HepG2 (cell line): ENCODE measurements around the gene SNX3. TPM values are rescaled to one million over a fixed set of nuclear protein-coding genes. Genes with fewer than 3 reads are reported as not detected.
A peak's percentile ranks its signal among the peaks of the same experiment; 100 is the strongest.

Experiments
- EHMT2 ChIP-seq: fragments of 200-600 bp; sonication (generic); IDR thresholded peaks from 2 replicates; pipeline ENCODE4 v1.7.0; 2017; ENCODE audit warnings: antibody characterized with exemption, low read depth, low read length, borderline replicate concordance
- FOXJ3 ChIP-seq: sonication (generic); formaldehyde crosslinking; IDR thresholded peaks from 2 replicates; pipeline ENCODE4 v1.4.0; 2020; ENCODE audit warnings: missing genetic modification reagents, mild to moderate bottlenecking, borderline replicate concordance
- IRF2 ChIP-seq: IDR thresholded peaks from 2 replicates; pipeline ENCODE4 v1.6.1; 2018; ENCODE audit warnings: missing genetic modification reagents, missing compliant biosample characterization
- MIER3 ChIP-seq: IDR thresholded peaks from 2 replicates; pipeline ENCODE4 v1.6.1; 2016; ENCODE audit warnings: missing compliant biosample characterization, borderline replicate concordance
- NCOA1 ChIP-seq: sonication (generic); formaldehyde crosslinking; IDR thresholded peaks from 2 replicates; pipeline ENCODE4 v1.9.0; 2021; ENCODE audit warnings: missing genetic modification reagents
- NFIC ChIP-seq: IDR thresholded peaks from 2 replicates; pipeline ENCODE4 v1.6.1; 2012; ENCODE audit warnings: mild to moderate bottlenecking, low read length, inconsistent platforms
- RBM22 ChIP-seq: fragments of 200-400 bp; formaldehyde crosslinking; optimal IDR thresholded peaks from 2 replicates; pipeline ENCODE3; 2017; ENCODE audit warnings: mild to moderate bottlenecking, low read length, moderate library complexity
- SPEN ChIP-seq: sonication (generic); formaldehyde crosslinking; IDR thresholded peaks from 2 replicates; pipeline ENCODE4 v1.5.1; 2020; ENCODE audit warnings: low read depth, mild to moderate bottlenecking, missing genetic modification reagents
- XBP1 ChIP-seq: sonication (generic); formaldehyde crosslinking; IDR thresholded peaks from 2 replicates; pipeline ENCODE4 v1.5.0; 2020; ENCODE audit warnings: missing genetic modification reagents
- ZBTB21 ChIP-seq: sonication (generic); formaldehyde crosslinking; IDR thresholded peaks from 2 replicates; pipeline ENCODE4 v1.4.0; 2020; ENCODE audit warnings: missing genetic modification reagents
- ZHX1 ChIP-seq: sonication (generic); formaldehyde crosslinking; IDR thresholded peaks from 2 replicates; pipeline ENCODE4 v1.8.1; 2022; ENCODE audit warnings: low read depth, mild to moderate bottlenecking, missing genetic modification reagents
- ZNF431 ChIP-seq: sonication (generic); formaldehyde crosslinking; IDR thresholded peaks from 2 replicates; pipeline ENCODE4 v1.9.0; 2022; ENCODE audit warnings: missing genetic modification reagents, low read depth, mild to moderate bottlenecking, borderline replicate concordance
- ZNF496 ChIP-seq: sonication (generic); formaldehyde crosslinking; IDR thresholded peaks from 2 replicates; pipeline ENCODE4 v1.8.1; 2023; ENCODE audit warnings: mild to moderate bottlenecking, moderate library complexity, missing genetic modification reagents; ENCODE audit not compliant: insufficient replicate concordance
- ZNF512B ChIP-seq: sonication (generic); formaldehyde crosslinking; IDR thresholded peaks from 2 replicates; pipeline ENCODE4 v1.5.1; 2020; ENCODE audit warnings: missing genetic modification reagents, mild to moderate bottlenecking, borderline replicate concordance
- ZNF672 ChIP-seq: sonication (generic); formaldehyde crosslinking; IDR thresholded peaks from 2 replicates; pipeline ENCODE4 v1.8.1; 2022; ENCODE audit warnings: missing genetic modification reagents
- ZNF687 ChIP-seq: sonication (generic); formaldehyde crosslinking; IDR thresholded peaks from 2 replicates; pipeline ENCODE4 v1.5.1; 2020; ENCODE audit warnings: mild to moderate bottlenecking, missing genetic modification reagents, moderate library complexity
- ZNF709 ChIP-seq: sonication (generic); formaldehyde crosslinking; IDR thresholded peaks from 2 replicates; pipeline ENCODE4 v1.5.0; 2020; ENCODE audit warnings: mild to moderate bottlenecking, missing genetic modification reagents
- ZNF883 ChIP-seq: sonication (generic); formaldehyde crosslinking; IDR thresholded peaks from 2 replicates; pipeline ENCODE4 v1.5.1; 2020; ENCODE audit warnings: mild to moderate bottlenecking, missing genetic modification reagents; ENCODE audit errors: not compliant biosample characterization
- ZSCAN31 ChIP-seq: sonication (generic); formaldehyde crosslinking; IDR thresholded peaks from 2 replicates; pipeline ENCODE4 v1.5.0; 2020; ENCODE audit warnings: low read depth, mild to moderate bottlenecking, missing genetic modification reagents
- polyA plus RNA-seq, 8 experiments: library from polyadenylated mRNA; depleted of rRNA in 3 of 8; stranded (reverse) in 7 of 8; unstranded in 1 of 8; fragments of >200 nt; fragmentation: Illumina TruSeq in 4 of 8; extraction: Trizol in 4 of 8; gene quantifications; 2 replicates each; pipeline versions ENCODE4 v1.2.1 to v1.2.3, GENCODE V29; 2011 to 2016; ENCODE audit warnings: low read depth in 4 of 8, missing spikeins in 1 of 8, mixed read lengths in 1 of 8; ENCODE audit not compliant: insufficient read depth in 1 of 8
- total RNA-seq, 5 experiments: library from RNA; depleted of rRNA; stranded (reverse); fragments of >200 nt; fragmentation: Illumina TruSeq; extraction: Trizol; gene quantifications; 2 replicates each; pipeline ENCODE4 v1.2.3, GENCODE V29; 2016; ENCODE audit warnings: low read depth in 1 of 5

Gene SNX3
- total and polyA plus RNA-seq, 2 of the 13 experiments (the other 11 are each of a cell fraction or from before 2014, with no cell fraction given), result 84.9 to 226 TPM

- TF ChIP-seq XBP1 (no peak), ZNF709 (no peak), SPEN (CRISPR knock-in tag) (0 out of 2 replicates have a peak, but pooled peaks have one; percentile 37), ZHX1 (CRISPR knock-in tag) (no peak), IRF2 (CRISPR knock-in tag) (0 out of 2 replicates have a peak, but pooled peaks have one; percentile 17), ZBTB21 (CRISPR knock-in tag) (no peak), ZNF512B (no peak), FOXJ3 (CRISPR knock-in tag) (no peak), NFIC (no peak), ZNF672 (no peak), ZNF883 (no peak), ZSCAN31 (no peak), MIER3 (no peak), ZNF687 (CRISPR knock-in tag) (peak; percentile 71), RBM22 (no peak), ZNF431 (CRISPR knock-in tag) (no peak), NCOA1 (CRISPR knock-in tag) (no peak), EHMT2 (no peak), ZNF496 (CRISPR knock-in tag) (no peak)
Observed at GRCh38 chr6:108175592-108176279, 85.1 kb downstream of the SNX3 start (continued).
